ENCODE data around the gene MUS81.

- TF ChIP-seq ZNF274 (IDR thresholded peaks at IDR 0.05; ENCODE audit: borderline replicate concordance, low read depth, low read length) (no peak), ARID3A (IDR thresholded peaks at IDR 0.05; ENCODE audit: borderline replicate concordance, low read depth, low read length) (no peak), NFIC (IDR thresholded peaks at IDR 0.05) (no peak), ZBTB11 (CRISPR knock-in tag; IDR thresholded peaks at IDR 0.05) (no peak), CTCF (IDR thresholded peaks at IDR 0.05 in 2 of 3, conservative IDR thresholded peaks at IDR 0.05 in 1 of 3; ENCODE audit: insufficient read depth in 2 of 3, low read depth in 1 of 3, low read length in 3 of 3) (no peak), MAFF (IDR thresholded peaks at IDR 0.05; ENCODE audit: low read length) (no peak), BDP1 (IDR thresholded peaks at IDR 0.05; ENCODE audit: insufficient read depth, insufficient read length) (no peak), ZBTB8A (IDR thresholded peaks at IDR 0.05; ENCODE audit: partially characterized antibody) (no peak), NR2C2 (CRISPR knock-in tag; IDR thresholded peaks at IDR 0.05) (no peak), NR2C2 (tag; IDR thresholded peaks at IDR 0.05) (no peak), CREM (IDR thresholded peaks at IDR 0.05; ENCODE audit: low read depth) (no peak), ZNF445 (CRISPR knock-in tag; IDR thresholded peaks at IDR 0.05; ENCODE audit: low read depth) (no peak), ETV6 (IDR thresholded peaks at IDR 0.05; ENCODE audit: borderline replicate concordance in 1 of 2, low read depth in 2 of 2, low read length in 1 of 2) (no peak), ETV6 (CRISPR knock-in tag; IDR thresholded peaks at IDR 0.05; ENCODE audit: borderline replicate concordance) (no peak), ZHX1 (conservative IDR thresholded peaks at IDR 0.05; ENCODE audit: low read length) (no peak)
- TF ChIP-seq, protein P1, sequence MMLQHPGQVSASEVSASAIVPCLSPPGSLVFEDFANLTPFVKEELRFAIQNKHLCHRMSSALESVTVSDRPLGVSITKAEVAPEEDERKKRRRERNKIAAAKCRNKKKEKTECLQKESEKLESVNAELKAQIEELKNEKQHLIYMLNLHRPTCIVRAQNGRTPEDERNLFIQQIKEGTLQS (IDR thresholded peaks at IDR 0.05): no peak
- TF ChIP-seq, protein P1 (CRISPR knock-in tag; conservative IDR thresholded peaks at IDR 0.05): no peak
Measured at GRCh38 chr11:65852508-65853245, 7.6 kb upstream of the MUS81 start.
